ENCODE data around the gene AP3B1.

- TF ChIP-seq CTCF (IDR thresholded peaks at IDR 0.05) (no peak), POLR2AphosphoS5 (IDR thresholded peaks at IDR 0.05; ENCODE audit: insufficient read depth in 1 of 2, low read depth in 1 of 2) (no peak)
Observed at GRCh38 chr5:78103232-78103918, 191.1 kb downstream of the AP3B1 start.
